Subcutaneous adipose tissue (tissue), 4 donors: ENCODE results near the gene SBF2. TPM values are rescaled to one million over a fixed set of nuclear protein-coding genes. Genes with fewer than 3 reads are reported as not detected.

Experiments
- CTCF ChIP-seq: fragments of 450-650 bp; IDR thresholded peaks from one replicate; pipeline ENCODE4 v1.5.1; 2016; ENCODE audit warnings: low read depth, mild to moderate bottlenecking, control low read depth, antibody characterized with exemption, moderate library complexity
- total RNA-seq, 4 donors: library from RNA; depleted of rRNA; stranded (reverse); fragments of >200 nt; gene quantifications; one replicate each; pipeline ENCODE4 v1.1.0, GENCODE V29; 2016

The SBF2 gene
- total RNA-seq, 4 donors from 2014 or later, result 87.2 to 103 (median 97.3) TPM

- no peak for TF ChIP-seq CTCF
Measured at GRCh38 chr11:10072841-10073240, 221.2 kb downstream of the SBF2 start.

- TF ChIP-seq CTCF, result no peak
Measured at GRCh38 chr11:10072142-10072541, 221.9 kb downstream of the SBF2 start.

GRCh38 chr11:10067629-10068300 is 226.3 kb downstream of the SBF2 start:
- no peak for TF ChIP-seq CTCF

GRCh38 chr11:10066441-10066840 is 227.6 kb downstream of the SBF2 start:
- TF ChIP-seq CTCF, result no peak

GRCh38 chr11:10064828-10065227 is 229.2 kb downstream of the SBF2 start:
- no peak for TF ChIP-seq CTCF

- no peak for TF ChIP-seq CTCF
Measured at GRCh38 chr11:10058356-10058755, 235.7 kb downstream of the SBF2 start.

- TF ChIP-seq CTCF, result no peak
Measured at GRCh38 chr11:10051868-10052586, 242.0 kb downstream of the SBF2 start.
